K562 (cell line): ENCODE data around the gene MICU2. TPM values are rescaled to one million over a fixed set of nuclear protein-coding genes. Genes with fewer than 3 reads are reported as not detected.

Source experiments
- ARHGAP35 ChIP-seq: fragments of 450-650 bp; IDR thresholded peaks from 2 replicates; pipeline ENCODE4 v1.6.1; 2018; ENCODE audit not compliant: partially characterized antibody
- COPS2 ChIP-seq: fragments of 450-650 bp; conservative IDR thresholded peaks from 2 replicates; pipeline ENCODE4 v1.6.1; 2016; ENCODE audit warnings: mild to moderate bottlenecking, moderate library complexity
- HMG20B ChIP-seq: fragments of 250-450 bp; sonication (Bioruptor Pico); IDR thresholded peaks from 2 replicates; pipeline ENCODE4 v1.5.0; 2021; ENCODE audit warnings: mild to moderate bottlenecking
- JUN ChIP-seq, 2 experiments: sonication (generic) in 1 of 2; formaldehyde crosslinking in 1 of 2; IDR thresholded peaks; 2 replicates each; pipeline versions ENCODE4 v1.6.1 to v1.8.0; 2012 to 2022; ENCODE audit warnings: borderline replicate concordance in 2 of 2, mild to moderate bottlenecking in 2 of 2, improper control_type of control experiment in 1 of 2, low read depth in 1 of 2, low read length in 1 of 2, missing genetic modification reagents in 1 of 2
- KLF16 ChIP-seq: IDR thresholded peaks from 2 replicates; pipeline ENCODE4 v1.6.1; 2016; ENCODE audit warnings: antibody characterized with exemption
- MTA2 ChIP-seq: fragments of 450-650 bp; IDR thresholded peaks from 2 replicates; pipeline ENCODE4 v1.6.1; 2016; ENCODE audit warnings: low read depth
- NONO ChIP-seq, 2 experiments: fragments of 200-400 bp in 1 of 2; fragments of 450-650 bp in 1 of 2; formaldehyde crosslinking in 1 of 2; IDR thresholded peaks; 2 replicates each; pipeline ENCODE4 v1.6.1; 2017; ENCODE audit warnings: low read depth in 2 of 2, mild to moderate bottlenecking in 2 of 2, moderate library complexity in 2 of 2, low read length in 1 of 2
- POLR2B ChIP-seq: fragments of 450-650 bp; IDR thresholded peaks from 2 replicates; pipeline ENCODE4 v1.6.1; 2018; ENCODE audit warnings: low read depth; ENCODE audit not compliant: partially characterized antibody
- PTBP1 ChIP-seq: fragments of 200-400 bp; formaldehyde crosslinking; IDR thresholded peaks from 2 replicates; pipeline ENCODE4 v1.6.1; 2017; ENCODE audit warnings: low read depth, low read length
- SREBF2 ChIP-seq: sonication (generic); formaldehyde crosslinking; IDR thresholded peaks from 2 replicates; pipeline ENCODE4 v1.4.0; 2020; ENCODE audit warnings: mild to moderate bottlenecking, missing genetic modification reagents
- U2AF2 ChIP-seq: fragments of 200-400 bp; formaldehyde crosslinking; optimal IDR thresholded peaks from 2 replicates; pipeline ENCODE3; 2017; ENCODE audit warnings: low read depth, mild to moderate bottlenecking, low read length
- ZNF143 ChIP-seq: sonication (generic); formaldehyde crosslinking; IDR thresholded peaks from 2 replicates; pipeline ENCODE4 v1.9.0; 2022; ENCODE audit warnings: mild to moderate bottlenecking, missing genetic modification reagents
- ZNF232 ChIP-seq: sonication (generic); formaldehyde crosslinking; IDR thresholded peaks from 2 replicates; pipeline ENCODE4 v1.8.0; 2022; ENCODE audit warnings: mild to moderate bottlenecking, missing genetic modification reagents
- ZSCAN32 ChIP-seq: fragments of 450-650 bp; formaldehyde crosslinking; IDR thresholded peaks from 2 replicates; pipeline ENCODE4 v1.4.0; 2020; ENCODE audit warnings: mild to moderate bottlenecking, moderate library complexity
- ZZZ3 ChIP-seq: fragments of 450-650 bp; IDR thresholded peaks from 2 replicates; pipeline ENCODE4 v1.6.1; 2016; ENCODE audit warnings: antibody characterized with exemption, mild to moderate bottlenecking, moderate library complexity
- polyA plus RNA-seq, 8 experiments: library from polyadenylated mRNA; depleted of rRNA in 4 of 8; stranded (reverse) in 5 of 8; unstranded in 3 of 8; fragments of >200 nt; fragmentation: Nextera tagmentation in 2 of 8; fragmentation: Illumina TruSeq in 1 of 8; extraction: Ambion mirVana in 2 of 8; extraction: Trizol in 1 of 8; gene quantifications; 2 replicates each; pipeline versions ENCODE4 v1.2.1 to v1.2.3, GENCODE V29; 2011 to 2014; ENCODE audit warnings: inconsistent platforms in 1 of 8, missing spikeins in 1 of 8
- total RNA-seq, 7 experiments: library from RNA; depleted of rRNA in 6 of 7; stranded (reverse); fragments of >200 nt in 6 of 7; fragmentation: Illumina TruSeq in 2 of 7; extraction: Trizol in 2 of 7; gene quantifications; 2 replicates each; pipeline versions ENCODE4 v1.2.1 to v1.2.3, GENCODE V29; 2011 to 2021; ENCODE audit warnings: low replicate concordance in 1 of 7
- TF ChIP-seq, protein P1 (sequence below): fragments of 450-650 bp; IDR thresholded peaks from 2 replicates; pipeline ENCODE4 v1.6.1; 2017; ENCODE audit warnings: antibody characterized with exemption
- TF ChIP-seq, protein P2 (sequence below): sonication (generic); formaldehyde crosslinking; IDR thresholded peaks from 2 replicates; pipeline ENCODE4 v1.8.0; 2022; ENCODE audit warnings: mild to moderate bottlenecking, low read depth, missing genetic modification reagents
- TF ChIP-seq, protein P3 (sequence below): IDR thresholded peaks from 3 replicates; pipeline ENCODE4 v1.6.1; 2011; ENCODE audit warnings: borderline replicate concordance, mild to moderate bottlenecking; ENCODE audit not compliant: insufficient read length, insufficient read depth
- TF ChIP-seq, protein P4 (sequence below): fragments of 450-650 bp; IDR thresholded peaks from 2 replicates; pipeline ENCODE4 v1.6.1; 2017; ENCODE audit warnings: antibody characterized with exemption, mild to moderate bottlenecking

Gene MICU2
- total and polyA plus RNA-seq, 9 of the 15 experiments (the other 6 are each of a cell fraction or from before 2014, with no cell fraction given): 9.1 to 41.8 (median 33.4) TPM

DNA sequence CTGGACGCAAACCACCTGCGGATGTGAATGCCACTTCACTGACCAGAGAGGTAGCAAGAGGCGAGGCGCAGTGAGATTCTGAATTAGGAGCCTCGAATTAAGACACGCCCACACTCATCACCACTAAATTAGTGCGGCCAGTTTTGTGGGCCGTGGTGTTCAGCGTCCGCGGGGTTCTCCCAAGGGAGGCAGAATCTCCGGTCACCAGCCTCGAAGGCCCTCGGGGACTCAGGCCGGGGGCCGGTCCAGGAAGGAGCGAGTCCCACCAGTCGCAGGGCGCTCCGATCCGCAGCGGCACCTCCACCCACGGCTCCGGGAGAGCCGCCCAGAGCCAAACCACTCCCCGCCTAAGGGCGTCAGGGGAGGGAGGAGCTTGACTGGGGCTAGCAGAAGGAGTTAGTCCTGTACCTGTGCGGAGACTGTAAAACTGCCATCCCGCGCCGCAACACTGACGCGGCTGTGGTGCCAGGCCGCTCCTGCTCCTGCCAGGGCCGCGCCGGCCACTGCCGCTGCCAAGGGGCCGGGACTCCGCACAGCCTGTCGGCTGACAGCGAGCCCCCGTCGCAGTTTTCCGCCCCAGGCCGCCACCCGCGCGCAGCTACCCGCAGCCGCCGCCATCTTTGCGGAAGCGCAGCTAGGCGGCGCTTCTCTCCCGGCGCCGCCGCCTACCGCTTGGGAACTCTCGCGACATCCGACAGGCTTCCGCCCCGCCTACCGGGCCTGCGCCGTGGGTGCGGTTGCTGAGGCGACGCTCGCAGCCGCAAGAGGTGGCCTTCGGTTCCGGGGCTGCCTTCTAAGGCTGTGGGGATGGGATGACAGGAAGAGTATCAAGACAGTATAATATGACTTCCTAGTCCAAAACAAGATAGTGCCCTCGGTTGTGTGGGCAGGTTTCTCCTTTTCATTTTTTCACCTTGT is at the start of gene MICU2 (continued):
- TF ChIP-seq, protein P1, sequence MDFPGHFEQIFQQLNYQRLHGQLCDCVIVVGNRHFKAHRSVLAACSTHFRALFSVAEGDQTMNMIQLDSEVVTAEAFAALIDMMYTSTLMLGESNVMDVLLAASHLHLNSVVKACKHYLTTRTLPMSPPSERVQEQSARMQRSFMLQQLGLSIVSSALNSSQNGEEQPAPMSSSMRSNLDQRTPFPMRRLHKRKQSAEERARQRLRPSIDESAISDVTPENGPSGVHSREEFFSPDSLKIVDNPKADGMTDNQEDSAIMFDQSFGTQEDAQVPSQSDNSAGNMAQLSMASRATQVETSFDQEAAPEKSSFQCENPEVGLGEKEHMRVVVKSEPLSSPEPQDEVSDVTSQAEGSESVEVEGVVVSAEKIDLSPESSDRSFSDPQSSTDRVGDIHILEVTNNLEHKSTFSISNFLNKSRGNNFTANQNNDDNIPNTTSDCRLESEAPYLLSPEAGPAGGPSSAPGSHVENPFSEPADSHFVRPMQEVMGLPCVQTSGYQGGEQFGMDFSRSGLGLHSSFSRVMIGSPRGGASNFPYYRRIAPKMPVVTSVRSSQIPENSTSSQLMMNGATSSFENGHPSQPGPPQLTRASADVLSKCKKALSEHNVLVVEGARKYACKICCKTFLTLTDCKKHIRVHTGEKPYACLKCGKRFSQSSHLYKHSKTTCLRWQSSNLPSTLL: no peak
- no peak for TF ChIP-seq HMG20B
- TF ChIP-seq, protein P2, sequence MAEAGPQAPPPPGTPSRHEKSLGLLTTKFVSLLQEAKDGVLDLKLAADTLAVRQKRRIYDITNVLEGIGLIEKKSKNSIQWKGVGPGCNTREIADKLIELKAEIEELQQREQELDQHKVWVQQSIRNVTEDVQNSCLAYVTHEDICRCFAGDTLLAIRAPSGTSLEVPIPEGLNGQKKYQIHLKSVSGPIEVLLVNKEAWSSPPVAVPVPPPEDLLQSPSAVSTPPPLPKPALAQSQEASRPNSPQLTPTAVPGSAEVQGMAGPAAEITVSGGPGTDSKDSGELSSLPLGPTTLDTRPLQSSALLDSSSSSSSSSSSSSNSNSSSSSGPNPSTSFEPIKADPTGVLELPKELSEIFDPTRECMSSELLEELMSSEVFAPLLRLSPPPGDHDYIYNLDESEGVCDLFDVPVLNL: no peak
- peak; percentile 97 for TF ChIP-seq POLR2B
- TF ChIP-seq, protein P3, sequence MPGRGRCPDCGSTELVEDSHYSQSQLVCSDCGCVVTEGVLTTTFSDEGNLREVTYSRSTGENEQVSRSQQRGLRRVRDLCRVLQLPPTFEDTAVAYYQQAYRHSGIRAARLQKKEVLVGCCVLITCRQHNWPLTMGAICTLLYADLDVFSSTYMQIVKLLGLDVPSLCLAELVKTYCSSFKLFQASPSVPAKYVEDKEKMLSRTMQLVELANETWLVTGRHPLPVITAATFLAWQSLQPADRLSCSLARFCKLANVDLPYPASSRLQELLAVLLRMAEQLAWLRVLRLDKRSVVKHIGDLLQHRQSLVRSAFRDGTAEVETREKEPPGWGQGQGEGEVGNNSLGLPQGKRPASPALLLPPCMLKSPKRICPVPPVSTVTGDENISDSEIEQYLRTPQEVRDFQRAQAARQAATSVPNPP: no peak
- TF ChIP-seq ZNF143 (CRISPR knock-in tag): 0 out of 2 replicates have a peak, but pooled peaks have one; percentile 21
- TF ChIP-seq ARHGAP35: peak; percentile 85
- no peak for TF ChIP-seq JUN (IDR thresholded peaks at IDR 0.05; ENCODE audit: borderline replicate concordance, low read depth, low read length)
- no peak for TF ChIP-seq JUN (CRISPR knock-in tag; IDR thresholded peaks at IDR 0.05; ENCODE audit: borderline replicate concordance)
- TF ChIP-seq NONO (IDR thresholded peaks at IDR 0.05; ENCODE audit: low read depth in 2 of 2, low read length in 1 of 2): peak; percentile 69 to 91
- TF ChIP-seq ZNF232 (CRISPR knock-in tag): no peak
- no peak for TF ChIP-seq KLF16
- TF ChIP-seq PTBP1: no peak
- no peak for TF ChIP-seq U2AF2
- no peak for TF ChIP-seq ZZZ3
- no peak for TF ChIP-seq MTA2
- no peak for TF ChIP-seq COPS2
- TF ChIP-seq ZSCAN32 (CRISPR knock-in tag): no peak
- TF ChIP-seq, protein P4, sequence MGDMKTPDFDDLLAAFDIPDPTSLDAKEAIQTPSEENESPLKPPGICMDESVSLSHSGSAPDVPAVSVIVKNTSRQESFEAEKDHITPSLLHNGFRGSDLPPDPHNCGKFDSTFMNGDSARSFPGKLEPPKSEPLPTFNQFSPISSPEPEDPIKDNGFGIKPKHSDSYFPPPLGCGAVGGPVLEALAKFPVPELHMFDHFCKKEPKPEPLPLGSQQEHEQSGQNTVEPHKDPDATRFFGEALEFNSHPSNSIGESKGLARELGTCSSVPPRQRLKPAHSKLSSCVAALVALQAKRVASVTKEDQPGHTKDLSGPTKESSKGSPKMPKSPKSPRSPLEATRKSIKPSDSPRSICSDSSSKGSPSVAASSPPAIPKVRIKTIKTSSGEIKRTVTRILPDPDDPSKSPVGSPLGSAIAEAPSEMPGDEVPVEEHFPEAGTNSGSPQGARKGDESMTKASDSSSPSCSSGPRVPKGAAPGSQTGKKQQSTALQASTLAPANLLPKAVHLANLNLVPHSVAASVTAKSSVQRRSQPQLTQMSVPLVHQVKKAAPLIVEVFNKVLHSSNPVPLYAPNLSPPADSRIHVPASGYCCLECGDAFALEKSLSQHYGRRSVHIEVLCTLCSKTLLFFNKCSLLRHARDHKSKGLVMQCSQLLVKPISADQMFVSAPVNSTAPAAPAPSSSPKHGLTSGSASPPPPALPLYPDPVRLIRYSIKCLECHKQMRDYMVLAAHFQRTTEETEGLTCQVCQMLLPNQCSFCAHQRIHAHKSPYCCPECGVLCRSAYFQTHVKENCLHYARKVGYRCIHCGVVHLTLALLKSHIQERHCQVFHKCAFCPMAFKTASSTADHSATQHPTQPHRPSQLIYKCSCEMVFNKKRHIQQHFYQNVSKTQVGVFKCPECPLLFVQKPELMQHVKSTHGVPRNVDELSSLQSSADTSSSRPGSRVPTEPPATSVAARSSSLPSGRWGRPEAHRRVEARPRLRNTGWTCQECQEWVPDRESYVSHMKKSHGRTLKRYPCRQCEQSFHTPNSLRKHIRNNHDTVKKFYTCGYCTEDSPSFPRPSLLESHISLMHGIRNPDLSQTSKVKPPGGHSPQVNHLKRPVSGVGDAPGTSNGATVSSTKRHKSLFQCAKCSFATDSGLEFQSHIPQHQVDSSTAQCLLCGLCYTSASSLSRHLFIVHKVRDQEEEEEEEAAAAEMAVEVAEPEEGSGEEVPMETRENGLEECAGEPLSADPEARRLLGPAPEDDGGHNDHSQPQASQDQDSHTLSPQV: no peak
- TF ChIP-seq SREBF2 (CRISPR knock-in tag): no peak
